Hepatocyte (in vitro differentiated cells): Measurements from ENCODE around the gene ZSWIM2.

Experiments used
- CTCF ChIP-seq: fragments of 200-600 bp; sonication (generic); IDR thresholded peaks from 2 replicates; pipeline ENCODE4 v1.5.1; 2016; ENCODE audit warnings: antibody characterized with exemption, mild to moderate bottlenecking; ENCODE audit not compliant: poor library complexity
- EZH2 ChIP-seq: fragments of 200-600 bp; sonication (generic); IDR thresholded peaks from 2 replicates; pipeline ENCODE4 v1.6.1; 2016; ENCODE audit warnings: antibody characterized with exemption, mild to moderate bottlenecking, borderline replicate concordance
- EZH2phosphoT487 ChIP-seq: fragments of 200-600 bp; sonication (generic); IDR thresholded peaks from one replicate; pipeline ENCODE4 v1.6.1; 2018; ENCODE audit warnings: antibody characterized with exemption, mild to moderate bottlenecking, low read depth, moderate library complexity; ENCODE audit not compliant: unreplicated experiment, severe bottlenecking

- no peak for TF ChIP-seq CTCF
- no peak for TF ChIP-seq EZH2
- TF ChIP-seq EZH2phosphoT487: no peak
These were observed 6.6 kb downstream of the ZSWIM2 start for GRCh38 chr2:186842373-186842772.
